HG03460 (cell line): Measurements from ENCODE around the gene PDRG1.

Experiments used
- ATAC-seq: cut with Tn5 transposase; IDR thresholded peaks from one replicate; pipeline ENCODE4 v1.9.1; 2021; ENCODE audit not compliant: unreplicated experiment

The PDRG1 gene

DNA sequence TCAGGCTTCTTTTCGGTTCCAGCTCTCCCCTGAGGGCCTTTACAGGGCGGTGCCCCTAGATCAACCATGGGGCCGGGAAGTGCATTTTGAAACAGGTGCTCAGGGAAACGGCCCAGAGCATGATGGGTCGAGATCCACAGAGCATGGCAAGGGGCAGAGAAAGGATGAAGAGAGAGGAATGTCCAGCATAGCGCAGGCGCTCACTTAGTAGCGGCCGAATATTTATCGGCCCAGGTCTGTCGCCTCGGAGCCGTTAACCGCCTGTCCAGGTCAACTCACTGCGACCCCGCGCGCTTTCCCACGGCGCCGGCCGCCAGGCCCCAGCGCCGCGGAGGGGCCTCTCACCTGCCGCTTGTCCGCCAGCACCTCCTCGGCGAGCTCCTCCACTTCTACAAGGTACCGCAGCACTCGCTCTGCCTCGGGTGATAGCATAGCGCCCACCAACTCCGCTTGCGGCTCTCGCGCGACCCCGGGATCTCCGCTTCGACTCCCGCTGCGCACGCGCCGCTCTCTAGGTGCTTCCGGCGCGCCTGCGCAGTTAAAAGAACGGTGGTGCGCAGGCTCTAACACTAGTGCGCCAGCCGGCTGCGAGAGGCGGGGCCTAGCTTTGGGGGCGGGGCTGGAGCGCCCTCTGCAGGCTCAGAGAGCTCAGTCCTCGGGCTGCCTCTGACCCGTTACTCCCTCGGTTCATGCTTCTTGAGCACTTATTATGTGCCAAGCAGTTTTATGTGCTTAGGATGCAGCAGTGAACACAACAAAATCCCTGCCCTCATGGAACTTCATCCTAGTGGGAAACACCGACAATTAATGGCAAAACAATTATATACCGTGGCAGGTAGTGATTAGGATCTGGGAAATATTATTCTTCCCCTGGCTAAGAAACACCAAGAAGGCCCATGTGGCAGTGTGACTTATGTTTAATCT is at the start of gene PDRG1:
TSS of gene PDRG1 (minus strand) at position 517 of the 924 bp plus-strand sequence. CDS start at position 432, 85 bp downstream.
- ATAC-seq, result peak; percentile 87

- no peak for ATAC-seq
These were observed 46.4 kb upstream of the PDRG1 start for GRCh38 chr20:31998246-31998645.

- no peak for ATAC-seq
These were observed 45.1 kb upstream of the PDRG1 start for GRCh38 chr20:31996996-31997395.

GRCh38 chr20:31992086-31992485 is 40.2 kb upstream of the PDRG1 start:
- no peak for ATAC-seq

GRCh38 chr20:31991339-31991705 is 39.5 kb upstream of the PDRG1 start:
- ATAC-seq, result no peak

DNA sequence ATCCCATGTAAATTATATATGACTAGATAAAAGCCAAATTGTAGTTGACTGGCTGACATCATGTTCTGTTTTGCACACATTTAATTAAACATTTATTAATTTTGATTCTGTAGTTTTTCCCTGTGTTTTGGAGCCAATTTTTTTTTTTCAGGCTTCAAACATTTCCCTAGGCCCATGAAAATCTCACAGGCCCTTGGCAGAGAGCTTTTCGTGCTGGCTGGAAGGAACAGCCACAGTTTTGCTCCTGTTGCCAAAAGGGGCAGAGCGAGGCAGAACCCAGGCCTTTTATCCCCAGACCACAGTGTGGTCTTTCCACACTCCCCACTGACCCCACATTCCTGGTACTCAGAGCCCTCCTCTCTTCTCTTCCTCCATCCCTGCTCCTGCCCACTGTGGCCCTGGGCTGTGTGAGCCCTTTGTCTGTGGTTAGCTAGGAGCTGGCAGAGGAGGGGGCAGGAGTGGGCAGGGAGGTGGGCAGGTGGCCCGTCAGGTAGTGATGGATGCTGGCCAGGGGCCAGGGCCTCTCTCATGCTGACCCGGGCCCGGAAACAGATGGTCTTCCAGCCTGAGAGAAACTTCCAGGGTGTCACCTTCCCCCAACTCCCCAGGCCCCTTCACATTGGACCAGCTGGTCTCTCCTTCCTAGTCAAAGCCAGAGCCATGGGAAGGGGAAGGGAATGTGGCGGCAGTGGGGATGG is 38.9 kb upstream of the PDRG1 start:
- no peak for ATAC-seq

- no peak for ATAC-seq
These were observed 37.3 kb upstream of the PDRG1 start for GRCh38 chr20:31989030-31989645.

DNA sequence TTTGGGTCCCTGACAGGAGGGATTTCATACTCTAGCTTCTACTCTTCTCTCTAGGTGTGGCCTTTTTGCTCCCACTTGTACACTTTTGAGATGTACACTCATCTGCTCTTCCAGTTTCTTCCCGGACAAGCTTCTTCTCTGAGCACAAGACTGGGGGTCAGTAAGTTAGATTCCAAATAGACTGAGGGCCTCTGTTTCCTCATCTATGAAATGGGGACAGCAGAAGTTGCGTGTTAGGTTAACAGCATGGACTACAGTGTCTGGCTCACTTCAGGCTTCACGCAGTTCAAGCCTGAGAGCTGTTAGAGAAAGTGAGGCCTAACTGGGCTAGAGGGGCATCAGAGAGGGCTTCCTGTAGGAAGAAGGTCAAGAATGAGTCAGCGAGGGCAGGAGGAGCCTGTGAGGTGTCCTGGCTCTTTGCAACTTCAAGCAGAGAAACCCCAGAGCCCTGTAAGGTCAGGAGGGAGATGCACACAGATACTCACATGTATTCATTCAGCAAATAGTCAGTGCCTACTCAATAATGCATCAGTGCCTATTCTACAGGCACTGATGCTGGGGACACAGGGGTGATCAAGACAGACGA is 36.7 kb upstream of the PDRG1 start:
- no peak for ATAC-seq

DNA sequence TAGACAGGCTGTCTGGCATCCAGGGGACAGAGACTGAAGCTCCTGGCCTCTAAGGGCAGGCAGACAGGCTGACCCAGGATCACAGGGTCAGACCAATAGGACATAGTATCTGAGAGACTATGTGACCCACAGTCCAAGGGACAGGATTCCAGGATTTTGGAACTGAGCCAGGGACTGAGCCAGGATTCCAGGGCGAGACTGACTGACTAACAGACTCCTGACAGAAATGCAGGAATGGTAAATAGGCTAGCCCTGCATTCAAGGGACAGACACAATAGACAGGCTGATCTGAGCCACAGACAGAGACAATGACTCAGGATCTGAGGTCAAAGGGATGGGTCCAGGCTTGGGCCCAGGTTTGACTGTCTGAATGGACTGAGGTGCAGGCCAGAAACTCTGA is 35.9 kb upstream of the PDRG1 start:
- no peak for ATAC-seq

DNA sequence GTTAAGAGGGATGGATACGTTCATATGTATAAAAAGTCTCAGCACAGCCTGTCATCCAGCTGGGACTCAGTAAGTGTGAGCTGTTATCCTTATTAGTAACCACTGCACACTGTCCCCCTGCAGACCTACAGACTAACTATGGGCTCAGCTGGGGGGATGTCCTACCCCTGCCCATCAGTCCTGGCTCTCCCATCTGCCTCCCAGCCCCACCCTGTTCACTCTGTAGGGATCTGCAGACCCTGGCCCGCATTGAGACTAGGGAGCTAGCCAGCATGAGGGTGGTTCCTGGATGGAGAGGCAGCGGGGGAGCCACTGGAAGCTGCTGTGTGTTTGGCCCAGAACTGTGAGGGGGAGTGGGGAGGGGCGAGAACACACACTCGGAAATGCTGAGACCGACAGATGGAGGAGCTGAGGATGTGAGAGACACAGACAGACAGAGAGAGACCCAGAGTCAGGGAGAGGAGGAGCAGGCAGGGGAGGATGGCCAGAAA is 33.2 kb upstream of the PDRG1 start:
- ATAC-seq, result no peak

- no peak for ATAC-seq
These were observed 29.9 kb upstream of the PDRG1 start for GRCh38 chr20:31981784-31982183.

DNA sequence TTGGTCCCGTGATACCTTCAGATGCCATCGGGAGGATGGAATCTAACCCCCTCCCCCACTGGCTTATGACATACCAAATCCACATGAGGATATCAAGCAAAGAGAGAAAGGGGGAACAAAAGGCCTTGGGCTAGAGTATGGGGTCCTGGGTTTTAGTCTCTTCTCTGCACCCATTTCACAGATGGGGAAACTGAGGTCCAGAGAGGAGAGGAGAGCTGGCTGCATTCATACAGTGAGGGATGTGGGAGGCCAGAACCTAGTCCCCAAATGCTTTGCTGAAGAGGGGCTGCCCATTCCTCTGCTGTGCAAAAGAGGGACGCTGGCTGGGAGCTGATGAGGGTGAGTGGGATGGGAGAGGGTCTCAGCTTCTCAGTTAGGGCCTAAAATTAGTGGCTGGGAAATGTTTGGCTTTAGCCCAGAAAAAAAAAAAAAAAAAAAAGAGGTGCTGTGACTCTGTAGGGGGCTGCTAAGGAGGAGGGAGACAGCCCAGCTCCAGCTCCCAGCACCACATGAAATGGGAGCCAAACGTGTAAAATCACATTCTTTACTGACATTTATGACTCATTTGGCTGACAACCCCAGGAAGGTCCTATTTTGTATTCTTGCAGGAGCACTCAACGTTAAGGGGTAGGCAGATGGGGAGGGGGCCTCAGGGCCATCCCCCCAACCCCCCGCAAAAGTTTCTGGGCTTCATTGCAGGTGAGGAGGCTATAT is 28.0 kb upstream of the PDRG1 start:
- ATAC-seq, result no peak

DNA sequence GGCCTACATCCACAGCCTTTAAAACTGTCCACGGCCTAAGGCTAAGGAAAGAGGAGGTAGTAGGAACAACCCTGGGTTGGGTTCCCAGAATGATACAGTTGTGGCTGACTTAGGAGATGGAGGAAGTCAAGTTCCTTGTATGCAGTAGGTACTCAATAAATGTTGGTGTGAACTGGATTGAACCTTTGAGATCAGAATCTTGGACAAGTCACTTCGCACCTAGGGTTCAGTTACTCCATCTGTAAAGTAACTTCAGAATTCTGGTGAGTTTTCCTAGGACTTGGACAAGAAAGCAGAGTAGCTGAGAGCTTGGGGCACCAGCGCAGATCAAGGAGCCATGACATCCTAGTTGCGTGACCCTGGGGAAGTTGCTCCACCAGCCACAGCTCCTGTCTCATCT is 25.2 kb upstream of the PDRG1 start:
- no peak for ATAC-seq

DNA sequence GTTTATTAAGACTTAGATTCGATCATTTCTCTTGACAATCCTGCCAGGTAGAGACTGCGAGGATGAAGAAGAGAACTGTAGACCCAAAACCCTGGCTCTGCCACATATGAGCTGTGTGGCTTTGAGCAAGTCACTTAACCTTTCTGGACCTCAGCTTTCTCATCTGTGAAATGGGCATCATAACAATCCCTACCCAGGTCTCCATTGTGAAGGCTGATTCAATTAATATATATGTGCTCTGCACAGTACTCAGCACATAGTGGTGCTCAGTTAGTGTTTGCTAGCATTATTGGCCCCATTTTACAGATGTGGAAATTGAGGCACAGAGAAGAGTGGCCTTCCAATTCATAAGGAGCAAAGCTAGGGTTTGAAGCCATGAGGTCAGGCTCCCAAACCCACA is 24.0 kb upstream of the PDRG1 start:
- ATAC-seq, result no peak

DNA sequence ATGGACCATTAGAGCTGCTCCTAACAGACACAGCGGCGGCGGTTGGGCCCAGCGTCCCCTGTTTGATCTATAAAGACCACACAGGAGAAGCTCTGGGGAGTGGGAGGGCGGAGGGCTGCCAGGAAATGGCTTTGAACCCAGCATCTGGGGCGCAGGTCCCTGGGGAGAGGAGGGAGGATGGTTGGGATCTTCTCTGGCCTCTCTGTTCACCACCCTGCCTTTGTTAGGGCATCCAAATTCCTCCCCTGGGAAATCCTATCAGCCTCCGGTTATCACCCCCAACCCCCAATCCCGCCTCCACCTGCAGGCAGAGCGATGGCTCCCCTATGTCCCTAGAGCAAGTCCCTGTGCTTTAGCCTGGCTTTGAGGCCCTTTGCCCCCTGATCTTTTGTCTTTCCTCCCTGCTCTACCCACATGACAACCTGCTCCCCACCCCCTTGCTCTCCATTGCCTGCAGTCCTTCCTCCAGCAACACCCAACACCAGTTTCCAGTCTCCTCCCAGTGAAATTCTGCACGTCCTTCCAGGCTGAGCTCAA is 23.2 kb upstream of the PDRG1 start:
- ATAC-seq, result no peak

GRCh38 chr20:31974296-31974695 is 22.4 kb upstream of the PDRG1 start:
- ATAC-seq, result no peak

DNA sequence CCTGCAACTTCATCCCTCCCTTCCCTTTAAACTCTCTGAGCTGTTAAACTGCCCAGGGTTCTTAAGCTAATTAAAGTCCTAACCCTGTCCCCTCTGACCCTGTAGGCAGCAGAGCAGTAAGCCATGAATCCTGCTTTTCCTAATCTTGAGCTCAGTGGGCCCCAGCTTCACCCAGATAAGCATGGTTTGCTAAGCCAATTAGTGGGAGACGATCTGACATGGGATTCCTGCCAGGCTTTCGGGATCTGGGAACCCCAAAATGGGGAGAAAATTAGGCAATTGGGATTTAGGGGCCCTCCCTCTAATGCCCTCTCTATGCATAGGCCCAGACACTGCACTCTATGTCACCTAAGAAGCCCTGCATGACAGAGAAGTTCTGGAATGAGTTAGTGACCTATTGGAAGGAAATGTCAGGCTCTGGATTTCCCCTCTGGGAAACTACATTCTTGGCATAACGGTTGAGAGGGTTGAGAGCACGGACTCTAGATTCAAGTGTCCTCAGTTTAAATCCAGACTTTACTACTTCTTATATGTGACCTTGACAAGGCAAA is 20.7 kb upstream of the PDRG1 start:
- ATAC-seq, result no peak

DNA sequence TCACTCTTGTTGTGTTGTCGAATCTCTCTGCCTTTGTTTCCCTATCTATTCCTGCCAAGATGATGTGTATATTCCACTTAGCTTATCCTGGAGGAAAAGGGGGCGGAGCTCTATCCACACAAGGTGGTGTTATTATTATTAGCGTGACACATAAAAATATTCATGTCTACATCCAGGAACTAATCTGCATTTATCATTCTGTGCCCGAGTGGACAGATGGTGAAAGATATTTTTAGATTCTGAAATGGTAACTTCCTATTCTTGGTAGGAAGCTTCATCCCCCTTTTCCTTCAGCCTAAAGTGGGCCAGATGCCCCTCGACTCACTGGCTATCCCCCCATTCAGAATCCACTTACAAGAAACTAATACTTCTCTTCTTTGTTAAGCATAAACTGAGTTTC is 18.1 kb upstream of the PDRG1 start:
- no peak for ATAC-seq

GRCh38 chr20:31968291-31969126 is 16.7 kb upstream of the PDRG1 start:
- ATAC-seq, result peak; percentile 52
